Stimulated activated naive CD8-positive, alpha-beta T cell treated with anti-CD3 and anti-CD28 coated beads, Interleukin-15, Interleukin-2, amounts not matched to agents 100 U/mL and 50 U/mL, for 24 hours (primary cell): ENCODE measurements around the gene CEP295NL.
"Not testable (repeated sequence)": the region's sequence is repeated elsewhere in the genome, so short reads cannot be mapped to it uniquely, and the experiment has no call there.

Source experiments
- ATAC-seq: fragments of 150-1000 bp; cut with Tn5 transposase; one replicate; pipeline ENCODE4 v1.10.0; 2021
- DNase-seq: peaks from one replicate; pipeline ENCODE4 v3.0.0; 2021

The CEP295NL gene

DNA sequence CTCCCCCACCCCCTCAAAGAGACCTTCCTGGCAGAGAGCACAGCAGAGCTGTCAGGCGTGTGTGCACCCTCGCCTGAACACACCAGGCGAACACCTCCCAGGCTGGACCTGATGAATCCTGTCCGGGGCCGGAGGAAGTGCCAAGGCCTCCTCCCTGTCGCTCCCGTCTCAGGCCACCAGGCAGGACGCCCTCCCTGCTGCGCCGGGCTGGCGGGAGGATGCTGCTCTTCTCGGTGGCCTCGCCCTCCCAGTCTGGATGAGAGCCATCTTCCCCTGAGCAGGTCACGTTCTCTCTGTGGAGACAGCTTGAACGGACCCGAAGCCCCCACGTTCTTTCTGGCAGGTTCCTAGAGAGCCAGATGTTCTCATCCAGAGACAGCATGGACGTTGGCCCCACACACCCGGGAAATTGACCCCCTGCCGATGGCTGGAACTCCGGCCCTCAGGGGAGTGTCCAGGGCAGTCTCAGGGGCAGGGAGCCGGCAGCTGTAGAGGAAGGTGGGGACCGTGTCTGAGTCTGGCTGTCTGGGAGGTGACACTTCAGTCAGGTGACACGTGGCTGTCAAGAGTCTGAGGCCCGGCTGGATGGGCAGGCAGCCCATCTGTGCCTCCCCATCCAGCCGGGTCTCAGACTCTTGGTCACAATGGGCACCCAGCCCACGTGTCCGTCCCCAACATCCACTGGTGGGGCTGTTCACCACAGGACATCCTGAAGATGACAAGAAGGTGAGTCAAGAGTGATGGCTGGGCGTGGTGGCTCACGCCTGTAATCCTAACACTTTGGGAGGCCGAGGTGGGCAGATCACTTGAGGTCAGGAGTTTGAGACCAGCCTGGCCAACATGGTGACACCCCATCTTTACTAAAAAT is 27.1 kb upstream of the CEP295NL start:
- no peak for ATAC-seq
- DNase-seq = no peak

DNA sequence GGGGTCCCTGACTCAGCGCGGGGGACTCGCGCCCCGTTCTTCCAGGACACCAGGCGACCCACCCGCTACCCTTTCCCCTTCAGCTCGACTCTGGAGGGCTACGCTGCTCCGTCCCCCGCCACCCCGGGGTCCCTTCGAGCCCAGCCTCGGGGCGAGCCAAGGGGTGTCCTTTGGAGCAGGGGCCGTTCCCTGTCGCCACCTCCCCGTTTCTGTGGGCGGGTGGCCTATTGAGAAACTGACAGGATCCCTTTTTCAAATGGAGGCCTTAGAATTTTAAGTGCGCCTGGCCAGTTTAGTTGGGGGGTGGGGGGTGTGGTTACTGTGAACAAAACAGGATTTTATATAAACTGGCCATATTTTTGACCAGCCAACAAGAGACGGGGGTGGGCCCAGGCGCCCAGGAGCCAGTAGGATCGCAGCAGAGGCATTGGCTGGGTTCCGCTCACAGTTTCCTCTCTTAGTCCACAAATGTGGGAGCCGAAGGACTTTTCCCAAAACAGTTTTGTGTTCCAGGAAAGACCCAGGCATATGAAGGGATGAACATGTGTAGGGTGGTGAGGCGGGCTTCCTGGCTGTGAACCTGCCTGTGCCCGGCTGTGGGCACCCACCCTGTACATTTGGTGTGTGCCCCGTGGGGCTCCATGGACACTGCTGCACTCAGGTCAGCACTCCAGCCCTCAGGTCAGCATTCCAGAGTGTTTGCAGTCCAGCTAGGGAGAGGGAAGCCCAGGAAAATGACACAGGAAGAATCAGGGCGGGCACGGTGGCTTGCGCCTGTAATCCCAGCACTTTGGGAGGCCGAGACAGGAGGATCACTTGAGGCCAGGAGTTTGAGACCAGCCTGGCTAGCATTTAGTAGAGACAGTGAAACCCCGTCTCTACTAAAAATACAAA is 22.9 kb upstream of the CEP295NL start:
- DNase-seq = no peak
- no peak for ATAC-seq

DNA sequence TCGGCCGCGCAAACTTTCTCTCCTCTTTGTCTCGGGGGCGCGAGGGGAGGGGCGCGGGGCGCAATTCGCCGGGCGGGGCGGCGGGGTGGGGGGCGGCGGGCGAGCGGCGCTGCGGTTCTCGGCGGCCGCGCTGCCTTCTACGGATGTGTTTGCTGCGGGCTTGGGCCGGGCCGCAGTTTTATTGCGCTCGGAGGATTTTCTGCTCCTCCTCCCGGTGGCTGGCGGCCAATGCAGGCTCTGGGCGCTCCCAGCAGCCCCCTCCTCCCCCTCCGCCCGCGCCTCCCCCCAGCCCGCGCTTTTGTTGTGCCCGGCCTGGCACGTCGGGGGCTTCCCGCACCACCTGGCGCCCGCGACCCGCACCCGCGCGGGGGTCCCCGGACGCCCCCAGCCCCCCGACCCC is 22.2 kb upstream of the CEP295NL start, which contains the start of gene TIMP2:
TSS of gene TIMP2 (minus strand) at position 154 of the 400 bp plus-strand sequence. CDS start 299 bp downstream, outside the sequence.
- ATAC-seq = peak; percentile 55
- peak; percentile 69 for DNase-seq

DNA sequence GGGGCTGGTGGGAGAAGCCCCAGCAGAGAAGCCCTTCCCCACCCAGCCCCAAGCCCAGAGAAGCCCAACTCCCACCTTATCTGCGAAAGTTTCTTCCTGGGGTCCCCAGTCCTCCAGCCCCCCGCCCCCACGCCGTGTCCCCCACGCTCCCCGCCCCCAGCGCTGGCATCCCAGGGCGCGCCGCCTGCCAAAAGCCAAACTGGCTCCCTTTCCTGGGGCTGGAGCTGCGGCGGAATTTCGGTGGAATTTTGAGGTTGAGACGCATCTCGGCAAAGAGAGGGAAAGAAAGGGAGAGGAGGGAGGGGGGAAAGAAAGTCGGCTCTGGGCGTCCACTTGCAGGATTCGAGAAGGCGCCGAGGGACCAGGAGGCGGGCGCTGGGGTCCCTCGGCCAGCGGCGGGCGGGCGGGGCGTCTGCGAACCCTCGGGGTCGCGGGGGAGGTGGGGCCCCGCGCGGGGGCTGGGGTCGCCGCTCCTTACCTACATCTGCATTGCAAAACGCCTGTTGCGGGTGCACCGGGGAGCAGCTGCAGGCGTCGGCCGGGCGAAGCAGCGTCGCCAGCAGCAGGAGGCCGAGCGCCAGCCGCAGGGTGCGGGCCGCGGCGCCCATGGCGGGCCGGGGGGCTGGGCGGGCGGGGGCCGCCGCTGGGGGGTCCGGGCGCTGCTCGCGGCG is 21.6 kb upstream of the CEP295NL start:
- ATAC-seq (peak; percentile 16), DNase-seq (no peak)

DNA sequence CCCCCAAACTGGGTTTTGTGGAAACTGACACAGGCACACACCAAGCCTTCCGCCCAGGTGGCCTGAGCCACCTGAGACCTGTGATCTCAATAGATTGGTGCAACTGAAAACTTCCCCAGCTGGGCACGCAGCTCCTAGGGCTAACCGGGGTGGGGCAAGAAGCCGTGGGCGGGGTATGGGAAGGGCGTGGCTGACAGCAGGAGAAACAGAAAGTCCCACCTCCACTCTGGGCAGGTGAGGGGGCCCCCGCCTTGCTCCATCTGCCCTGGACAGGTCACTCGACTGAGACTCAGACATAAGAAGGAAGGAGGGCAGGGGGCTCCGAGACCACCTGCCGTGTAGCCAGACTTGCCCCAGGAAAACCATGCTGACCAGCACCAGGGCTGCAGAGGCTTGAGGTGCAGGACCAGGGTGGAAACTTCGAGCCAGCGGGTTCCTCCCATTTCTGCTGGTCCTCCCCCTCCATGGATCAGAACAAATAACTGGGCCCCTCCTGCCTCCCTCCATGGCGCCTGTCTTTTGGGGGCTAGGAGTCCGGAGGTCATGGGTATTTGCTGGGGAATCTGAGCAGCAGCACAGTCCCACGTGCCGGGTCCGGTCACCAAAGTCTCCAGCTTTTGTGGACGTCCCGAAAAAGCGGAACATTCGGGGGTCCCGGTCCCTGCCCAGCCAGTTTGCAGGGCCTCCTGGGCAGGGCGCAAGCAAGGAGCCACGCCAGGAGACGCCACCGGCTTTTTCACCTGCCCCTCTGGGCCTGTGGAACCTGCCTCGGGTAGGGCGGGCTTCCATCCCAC is 20.9 kb upstream of the CEP295NL start:
- peak; percentile 68 for DNase-seq

DNA sequence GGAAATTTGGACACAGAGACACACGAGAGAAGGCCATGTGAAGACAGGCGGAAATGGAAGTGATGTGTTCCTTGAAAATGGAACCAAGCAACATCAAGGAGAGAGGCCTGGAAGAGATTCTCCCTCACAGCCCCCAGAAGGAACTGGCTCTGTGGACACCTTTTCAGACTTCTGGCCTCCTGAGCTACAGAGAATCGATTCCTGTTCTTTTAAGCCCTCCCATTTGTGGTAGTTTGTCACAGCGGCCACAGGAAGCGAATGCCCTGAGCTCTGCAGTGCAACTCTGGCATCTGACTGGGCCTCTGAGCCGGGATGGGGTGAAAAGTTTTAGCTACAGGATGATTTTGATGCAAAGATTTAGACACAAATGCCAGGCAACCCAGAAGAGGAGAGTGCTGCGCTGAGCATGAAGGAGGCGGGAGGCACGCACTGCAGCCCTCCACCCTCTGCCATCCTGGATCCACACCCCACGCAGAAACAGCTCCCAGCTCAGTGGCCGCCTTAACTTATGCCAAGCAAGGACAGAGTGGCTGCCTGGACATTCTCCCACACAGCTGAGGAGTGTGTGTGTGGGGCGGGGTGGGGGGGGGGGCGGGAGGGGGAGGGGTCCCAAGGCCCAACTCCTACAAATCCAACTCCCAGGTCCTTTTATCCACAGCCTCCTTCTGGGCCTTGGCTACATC is 20.0 kb upstream of the CEP295NL start:
- no peak for ATAC-seq
- DNase-seq = no peak

More for the DNA sequence above, 20.9 kb upstream of the CEP295NL start:
- ATAC-seq = peak; percentile 51

DNA sequence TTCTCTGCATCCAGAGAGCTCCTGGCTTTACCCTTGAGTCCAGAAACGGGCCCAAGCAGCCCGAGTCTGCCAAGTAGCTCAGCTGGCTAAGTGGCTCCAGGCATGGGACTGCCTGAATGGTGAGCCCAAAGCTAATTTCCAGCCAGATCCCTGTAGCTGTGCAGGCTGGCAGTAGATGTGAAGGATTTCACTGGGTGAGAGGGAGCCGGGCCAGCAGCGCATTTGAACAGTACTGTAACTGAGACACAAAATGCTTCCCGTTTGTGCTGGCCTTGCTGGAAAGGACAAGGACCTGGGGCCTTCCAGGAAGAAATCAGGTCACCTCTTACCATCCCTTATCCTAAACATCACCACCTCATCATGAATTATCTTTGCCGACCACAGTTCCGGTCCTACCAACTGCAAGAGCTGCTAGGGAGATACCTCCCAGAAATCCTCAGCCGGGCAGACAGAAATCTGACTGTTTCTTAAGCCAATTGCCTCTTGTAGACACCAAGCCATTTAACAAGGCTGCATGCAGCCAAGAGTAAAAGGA is 18.5 kb upstream of the CEP295NL start:
- DNase-seq (no peak), ATAC-seq (no peak)

DNA sequence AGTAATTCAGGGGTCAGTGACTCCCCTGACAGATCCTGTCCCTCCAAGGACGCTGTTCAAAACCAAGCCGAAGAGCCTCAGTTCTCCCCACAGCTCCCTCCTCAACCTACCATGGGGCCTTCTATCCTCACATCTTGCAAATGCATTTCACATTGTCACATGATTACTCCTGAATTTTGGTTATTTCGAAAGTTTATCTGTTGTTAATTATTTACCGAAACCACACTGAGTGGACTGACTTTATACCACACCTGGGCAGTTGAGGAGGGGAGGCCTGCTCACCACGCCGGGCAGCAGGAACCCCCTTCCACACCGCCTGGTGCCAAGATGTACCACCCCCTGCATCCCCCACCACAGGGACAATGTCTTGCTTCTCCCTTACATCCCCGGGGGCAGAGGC is 17.5 kb upstream of the CEP295NL start:
- ATAC-seq (no peak), DNase-seq (no peak)

DNA sequence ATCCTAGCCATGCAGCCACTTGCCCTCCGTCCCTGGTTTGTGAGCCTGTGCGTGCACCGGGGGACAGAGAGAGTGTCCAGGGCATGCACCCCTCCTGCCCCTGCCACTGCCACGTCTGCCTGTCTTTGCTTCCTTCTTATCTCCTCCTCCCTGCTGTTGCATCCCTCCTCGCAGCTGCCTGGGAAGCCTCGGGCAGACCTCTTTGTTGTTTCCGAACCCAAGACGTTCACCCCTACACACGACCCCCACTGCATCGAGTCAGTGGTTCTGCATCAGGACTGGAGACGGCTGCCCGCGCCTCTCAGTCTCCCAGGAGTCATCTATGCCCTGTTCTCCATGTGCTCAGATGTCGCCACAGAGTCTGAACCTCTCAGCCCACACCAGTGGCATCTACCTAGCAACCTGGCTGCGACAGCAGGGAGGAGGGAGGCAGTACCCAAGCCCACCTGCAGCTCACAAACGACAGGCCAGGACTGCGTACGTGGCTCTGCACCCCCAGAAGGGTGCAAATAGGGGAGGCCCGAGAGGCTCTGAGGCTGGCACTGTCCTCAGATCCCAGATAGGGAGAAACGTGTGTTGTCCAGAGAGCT is 17.0 kb upstream of the CEP295NL start:
- DNase-seq = no peak
- ATAC-seq = no peak

DNA sequence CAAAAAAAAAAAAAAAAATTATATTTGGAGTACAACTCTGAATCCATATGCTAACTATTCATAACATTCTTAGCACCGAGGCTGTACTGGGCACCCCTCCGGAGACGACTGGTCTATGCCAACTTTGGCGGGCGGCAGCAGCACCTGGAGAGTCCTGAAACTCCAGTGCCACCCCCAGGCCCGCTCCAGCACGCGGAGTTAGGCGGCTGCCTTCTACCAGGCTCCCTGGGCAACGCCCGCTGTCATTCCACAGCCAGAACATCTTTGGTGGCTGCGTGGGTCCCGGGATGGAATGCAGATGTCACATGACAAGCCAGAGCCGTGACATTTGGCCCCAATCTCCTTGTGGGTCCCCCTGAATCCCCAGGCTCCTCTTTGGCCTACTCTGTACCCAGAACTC is 16.0 kb upstream of the CEP295NL start:
- DNase-seq = no peak
- ATAC-seq = no peak

DNA sequence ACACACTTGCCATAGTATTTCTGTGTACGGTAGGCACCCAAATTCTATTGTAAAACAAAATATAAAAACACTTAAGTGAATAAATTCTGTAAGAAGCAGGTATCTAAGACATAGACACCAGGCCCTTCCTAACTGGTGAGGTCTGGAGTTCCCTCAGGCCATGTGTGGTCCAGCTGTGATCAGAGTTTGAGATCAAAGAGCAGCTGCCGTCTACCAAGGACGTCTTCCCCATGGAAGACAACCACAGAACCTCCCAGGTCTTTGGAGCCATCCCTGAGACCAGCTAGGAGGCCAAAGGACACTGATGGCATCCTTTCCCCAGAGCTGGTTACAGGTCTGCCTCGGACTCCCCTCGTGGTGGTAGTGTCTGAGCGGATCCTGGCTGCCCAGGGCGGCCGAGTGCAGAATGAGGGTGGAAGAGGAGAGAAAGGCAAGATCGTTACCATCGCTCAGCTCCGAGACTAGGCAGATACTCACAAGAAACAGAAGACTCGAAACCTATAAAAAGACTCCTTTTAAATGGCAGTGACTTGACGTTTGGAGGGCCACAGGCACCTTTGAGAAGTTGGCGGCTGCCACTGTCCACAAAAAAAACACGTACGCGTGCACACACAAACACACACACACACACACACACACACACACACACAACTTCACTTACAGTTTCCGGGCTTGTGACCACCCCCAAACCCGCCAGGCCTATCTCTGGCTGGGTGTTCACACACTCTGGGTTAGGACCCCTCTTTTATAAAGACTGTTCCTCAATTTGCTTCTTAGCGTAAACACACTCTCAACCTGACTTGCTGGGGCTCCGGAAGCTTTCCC is 14.7 kb upstream of the CEP295NL start:
- no peak for ATAC-seq

DNA sequence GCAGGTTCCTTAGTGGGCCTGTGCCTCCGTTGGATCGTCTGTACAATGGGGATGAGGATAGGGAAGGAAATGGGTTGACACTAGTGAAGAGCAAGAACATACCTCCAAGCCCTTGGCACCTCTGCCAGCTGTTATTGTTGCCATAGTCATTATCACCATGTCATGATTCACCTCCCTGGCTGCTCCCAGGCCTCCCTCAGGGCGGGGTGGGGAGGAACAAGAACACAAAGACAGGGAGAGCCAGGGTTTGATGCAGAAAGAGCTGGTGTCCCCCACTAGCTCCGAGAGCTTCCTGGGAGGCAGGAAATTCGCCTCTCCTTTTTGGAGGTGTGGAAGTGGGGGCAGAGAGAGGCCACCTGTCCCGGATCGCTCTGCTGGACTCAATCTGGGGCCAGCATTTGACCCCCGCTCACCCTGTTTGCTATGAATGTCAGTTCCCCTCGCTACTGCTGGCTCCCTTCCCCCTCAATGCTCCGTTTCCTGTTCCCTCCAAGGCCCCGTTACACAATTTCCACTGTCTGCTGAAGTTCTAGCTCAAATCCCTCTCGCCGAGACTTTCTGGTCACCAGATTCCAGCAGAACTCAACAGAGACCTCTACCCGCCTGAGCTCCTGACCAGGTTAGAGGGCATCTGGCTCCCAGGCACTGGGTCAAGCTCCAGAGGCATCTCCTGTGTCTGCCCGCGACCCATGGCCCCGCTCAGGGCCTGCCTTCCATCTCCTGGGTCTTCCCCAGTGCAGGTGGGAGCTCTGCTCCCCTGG is 13.1 kb upstream of the CEP295NL start:
- no peak for DNase-seq
- ATAC-seq = peak; percentile 65

More for the DNA sequence above, 14.7 kb upstream of the CEP295NL start:
- no peak for DNase-seq

DNA sequence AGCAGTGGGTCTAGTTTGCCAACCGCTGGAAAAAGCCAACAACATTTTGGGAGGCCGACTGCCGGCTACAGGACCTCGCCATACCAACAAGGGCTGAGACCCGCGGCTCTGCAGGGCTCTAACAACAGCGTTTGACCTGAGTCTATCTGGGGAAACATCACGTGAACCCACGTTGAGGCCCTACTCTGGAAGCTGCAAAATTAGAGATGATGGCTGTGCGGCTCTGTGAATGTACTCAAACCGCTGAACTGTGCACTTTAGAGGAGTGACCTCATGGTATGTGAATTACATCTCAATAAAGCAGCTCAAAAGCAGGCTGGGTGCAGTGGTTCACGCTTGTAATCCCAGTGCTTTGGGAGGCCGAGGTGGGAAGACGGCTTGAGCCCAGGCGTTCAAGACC is 10.1 kb upstream of the CEP295NL start:
- DNase-seq (no peak), ATAC-seq (no peak)

DNA sequence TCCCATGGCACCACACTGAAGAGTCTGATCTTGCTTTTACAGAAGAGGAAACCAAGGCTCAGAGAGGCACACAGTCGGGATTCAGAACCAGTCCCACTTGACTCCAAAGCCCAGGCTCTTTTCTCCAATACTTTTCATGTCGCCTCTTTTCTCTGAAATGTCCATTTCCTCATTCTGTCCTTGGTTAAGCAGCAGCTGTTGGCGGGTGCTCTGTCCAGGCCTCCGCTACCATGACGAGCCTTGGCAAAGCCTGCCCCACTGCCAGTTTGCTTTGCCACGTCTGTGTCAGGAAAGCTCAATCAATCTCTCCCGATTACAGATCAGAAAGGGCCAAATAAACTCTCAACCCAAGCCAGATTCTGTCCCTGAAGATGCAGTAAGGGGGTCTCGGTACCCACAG is 9.1 kb upstream of the CEP295NL start:
- DNase-seq = no peak
- no peak for ATAC-seq

DNA sequence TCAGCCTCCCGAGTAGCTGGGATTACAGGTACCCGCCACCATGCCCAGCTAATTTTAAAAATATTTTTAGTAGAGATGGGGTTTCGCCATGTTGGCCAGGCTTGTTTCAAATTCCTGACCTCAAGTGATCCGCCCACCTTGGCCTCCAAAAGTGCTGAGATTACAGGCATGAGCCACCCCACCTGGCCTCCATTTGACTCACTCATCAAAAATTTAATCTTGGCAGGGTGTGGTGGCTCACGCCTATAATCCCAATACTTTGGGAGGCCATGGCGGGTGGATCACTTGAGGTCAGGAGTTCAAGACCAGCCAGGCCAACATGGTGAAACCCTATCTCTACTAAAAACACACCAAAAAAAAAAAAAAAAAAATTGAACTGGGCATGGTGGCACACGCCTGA is 8.5 kb upstream of the CEP295NL start:
- DNase-seq, ATAC-seq: not testable (repeated sequence)

DNA sequence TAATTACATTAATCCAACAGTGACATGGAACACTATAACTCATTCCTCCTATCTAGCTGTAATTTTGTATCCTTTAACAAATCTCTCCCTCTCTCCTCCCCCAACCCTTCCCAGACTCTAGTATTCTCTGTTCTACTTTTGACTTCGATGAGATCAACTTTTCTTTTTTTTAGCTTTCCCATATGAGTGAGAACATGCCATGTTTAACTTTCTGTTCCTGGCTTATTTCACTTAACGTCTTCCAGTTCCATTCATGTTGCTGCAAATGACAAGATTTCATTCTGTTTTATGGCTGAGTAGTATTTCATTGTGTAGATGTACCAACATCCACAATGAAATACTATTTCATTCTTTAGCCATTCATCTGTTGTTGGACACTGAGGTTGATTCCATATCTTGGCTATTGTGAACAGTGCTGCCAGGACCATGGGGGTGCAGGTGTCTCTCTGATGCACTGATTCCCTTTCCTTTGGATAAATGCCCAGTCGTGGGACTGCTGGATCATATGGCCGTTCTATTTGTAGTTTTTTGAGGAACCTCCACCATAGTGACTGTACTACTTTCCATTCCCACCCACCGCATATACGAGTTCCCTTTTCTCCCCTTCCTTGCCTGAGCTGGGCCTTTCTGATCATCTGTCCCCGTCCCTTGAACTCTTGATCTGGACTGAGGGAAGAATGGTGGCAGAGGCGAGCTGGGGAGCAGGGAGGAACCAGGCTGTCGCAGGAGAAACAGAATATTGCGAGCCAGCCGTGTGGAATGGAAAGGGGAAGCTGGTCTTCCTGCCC is 7.7 kb upstream of the CEP295NL start:
- ATAC-seq (no peak), DNase-seq (no peak)

DNA sequence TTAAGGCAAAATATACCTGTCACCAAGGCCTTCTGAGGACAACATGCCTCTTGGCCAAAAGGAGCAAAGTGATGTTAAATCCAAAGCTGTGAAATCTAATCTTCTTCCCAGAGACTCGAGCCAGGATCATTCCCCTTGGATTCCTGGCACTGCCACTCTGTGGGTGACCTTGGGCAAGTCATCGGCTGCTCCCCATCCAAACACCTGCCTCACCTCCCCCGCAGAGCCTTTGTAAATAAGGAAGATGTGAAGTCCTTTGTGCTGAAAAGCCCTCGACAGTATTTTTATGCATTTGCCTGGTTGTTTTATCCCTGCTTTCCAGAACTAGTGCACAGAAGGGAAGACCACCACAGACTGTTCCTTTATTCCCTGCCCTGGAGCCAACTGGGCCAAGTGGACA is 5.4 kb upstream of the CEP295NL start:
- no peak for ATAC-seq
- no peak for DNase-seq

DNA sequence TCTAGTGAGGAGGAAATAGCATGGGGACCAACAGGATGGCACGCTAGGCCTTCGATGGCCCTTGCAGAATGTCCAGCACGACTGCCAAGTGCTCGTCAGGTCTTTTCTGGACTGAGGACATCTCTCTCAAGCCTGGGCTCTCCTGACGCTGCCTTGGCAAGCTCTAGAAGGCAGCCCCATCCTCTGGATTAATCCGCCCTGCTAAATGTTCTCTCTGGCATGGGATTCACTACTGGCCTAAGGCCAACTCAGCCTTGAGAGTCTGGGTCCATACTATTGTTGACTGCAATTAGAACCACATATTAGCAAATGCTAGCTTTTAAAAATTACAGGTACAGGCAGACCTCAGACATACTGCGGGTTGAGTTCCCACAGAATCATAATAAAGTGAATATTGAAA is 2.5 kb upstream of the CEP295NL start:
- ATAC-seq (no peak), DNase-seq (no peak)
